ENCODE data around the gene POLR3A.
A peak's percentile ranks its signal among the peaks of the same experiment; 100 is the strongest.

The POLR3A gene

DNA sequence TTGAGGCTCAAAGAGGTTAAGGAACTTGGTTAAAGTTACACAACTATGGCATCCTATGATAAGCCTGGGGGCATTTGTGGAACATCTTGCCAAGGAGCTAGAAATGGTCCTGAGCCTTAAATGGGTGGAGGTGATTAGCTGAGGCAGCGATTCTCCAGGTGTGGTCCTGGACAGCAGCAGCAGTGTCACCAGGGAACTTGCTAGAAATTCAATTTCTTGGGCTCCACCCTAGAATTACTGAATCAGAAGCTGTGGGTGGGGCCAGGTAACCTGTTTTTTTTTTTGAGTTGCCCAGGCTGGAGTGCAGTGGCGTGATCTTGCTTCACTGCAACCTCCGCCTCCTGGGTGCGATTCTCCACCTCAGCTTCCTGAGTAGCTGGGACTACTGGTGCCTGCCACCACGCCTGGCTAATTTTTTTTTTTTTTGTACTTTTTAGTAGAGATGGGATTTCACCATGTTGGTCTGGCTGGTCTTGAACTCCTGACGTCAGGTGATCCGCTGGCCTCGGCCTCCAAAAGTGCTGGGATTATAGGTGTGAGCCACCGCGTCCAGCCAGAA lies 17.5 kb upstream of the POLR3A start:
- no peak for DNase-seq (ENCODE audit: low spot score)

DNA sequence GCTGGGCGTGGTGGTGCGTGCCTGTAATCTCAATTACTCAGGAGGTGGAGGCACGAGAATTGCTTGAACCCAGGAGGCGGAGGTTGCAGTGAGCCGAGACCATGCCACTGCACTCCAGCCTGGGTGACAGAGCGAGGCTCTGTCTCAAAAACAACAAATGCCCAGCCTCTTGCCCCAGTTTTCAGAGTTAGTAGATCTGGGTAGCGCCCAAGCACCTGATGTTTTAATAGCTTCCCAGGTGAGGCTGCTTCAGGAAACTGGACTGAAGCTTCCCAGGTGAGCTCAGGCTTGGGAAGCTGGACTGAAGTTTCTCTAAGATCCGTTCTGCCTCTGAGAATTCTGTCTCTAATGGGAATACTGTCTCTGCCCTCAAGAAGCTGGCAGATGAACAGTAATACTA lies 16.5 kb upstream of the POLR3A start:
- DNase-seq (ENCODE audit: low spot score), result no peak

DNA sequence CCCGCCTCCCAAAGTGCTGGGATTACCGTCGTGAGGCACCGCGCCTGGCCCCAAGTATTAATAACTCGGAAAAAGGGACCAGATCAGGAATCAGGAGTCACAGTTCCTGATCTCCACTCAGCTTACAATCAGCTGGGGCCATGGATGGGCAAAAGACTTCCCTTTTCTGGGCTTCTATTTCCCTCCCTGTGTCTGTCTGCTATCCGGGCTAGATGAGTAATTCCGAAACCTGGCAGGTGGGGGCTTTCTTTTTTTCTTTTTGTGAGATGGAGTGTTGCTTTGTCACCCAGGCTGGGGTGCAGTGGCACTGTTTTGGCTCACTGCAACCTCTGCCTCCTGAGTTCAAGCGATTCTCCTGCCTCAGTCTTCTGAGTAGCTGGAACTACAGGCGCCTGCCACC lies 15.9 kb upstream of the POLR3A start:
- DNase-seq (ENCODE audit: low spot score), result no peak

GRCh38 chr10:78044699-78045098 lies 15.4 kb upstream of the POLR3A start:
- DNase-seq (ENCODE audit: low spot score), result no peak

GRCh38 chr10:78044179-78044578 lies 14.9 kb upstream of the POLR3A start:
- no peak for DNase-seq (ENCODE audit: low spot score)

DNA sequence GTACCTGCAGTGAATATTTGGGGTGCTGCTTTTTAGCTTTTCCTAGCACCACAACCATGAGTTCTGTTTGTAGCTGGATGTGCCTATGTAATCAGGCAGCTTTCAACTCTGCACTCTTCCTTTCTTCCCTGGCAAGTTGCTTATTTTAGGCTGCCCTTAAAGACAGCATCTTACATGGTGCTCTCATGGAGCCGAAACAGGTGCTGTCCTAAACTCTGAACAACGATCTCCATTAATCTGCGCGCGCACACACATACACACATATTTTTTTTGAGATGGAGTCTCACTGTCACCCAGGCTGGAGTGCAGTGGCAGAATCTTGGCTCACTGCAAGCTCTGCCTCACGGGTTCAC lies 13.4 kb upstream of the POLR3A start:
- no peak for DNase-seq (ENCODE audit: low spot score)

DNA sequence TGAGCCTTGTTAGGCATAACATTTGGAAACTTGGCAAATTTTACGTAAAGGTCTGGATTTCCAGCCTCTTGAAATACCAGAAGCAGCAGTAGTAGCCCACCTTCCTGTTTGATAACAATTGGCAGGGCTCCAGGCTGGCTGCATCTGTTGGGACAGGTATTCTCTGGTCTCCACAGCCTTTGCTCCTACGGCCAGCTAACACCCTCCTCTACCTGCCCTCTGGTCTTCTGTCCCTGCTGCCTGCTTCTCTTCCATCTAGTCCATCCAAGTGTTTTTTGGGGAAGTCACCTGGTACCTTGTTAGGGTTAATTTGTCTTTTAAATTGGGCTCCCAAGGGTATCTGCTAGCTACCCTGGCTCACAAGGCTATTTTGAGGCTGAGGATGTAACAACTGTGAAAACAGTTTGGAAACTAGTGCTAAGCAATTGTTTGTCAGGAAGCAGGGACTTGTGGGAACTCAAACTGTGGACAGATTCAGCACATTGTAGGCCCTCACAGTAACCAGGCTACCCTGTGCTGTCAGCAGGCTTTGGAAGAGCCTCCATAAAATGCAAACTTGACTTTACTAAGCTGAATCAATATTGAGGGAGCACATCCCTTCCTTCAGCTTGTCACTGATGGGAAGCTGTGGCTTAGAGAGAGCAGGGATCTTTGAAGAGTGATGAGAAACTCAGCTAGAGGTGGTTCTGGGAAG lies 12.9 kb upstream of the POLR3A start:
- no peak for DNase-seq (ENCODE audit: low spot score)

DNA sequence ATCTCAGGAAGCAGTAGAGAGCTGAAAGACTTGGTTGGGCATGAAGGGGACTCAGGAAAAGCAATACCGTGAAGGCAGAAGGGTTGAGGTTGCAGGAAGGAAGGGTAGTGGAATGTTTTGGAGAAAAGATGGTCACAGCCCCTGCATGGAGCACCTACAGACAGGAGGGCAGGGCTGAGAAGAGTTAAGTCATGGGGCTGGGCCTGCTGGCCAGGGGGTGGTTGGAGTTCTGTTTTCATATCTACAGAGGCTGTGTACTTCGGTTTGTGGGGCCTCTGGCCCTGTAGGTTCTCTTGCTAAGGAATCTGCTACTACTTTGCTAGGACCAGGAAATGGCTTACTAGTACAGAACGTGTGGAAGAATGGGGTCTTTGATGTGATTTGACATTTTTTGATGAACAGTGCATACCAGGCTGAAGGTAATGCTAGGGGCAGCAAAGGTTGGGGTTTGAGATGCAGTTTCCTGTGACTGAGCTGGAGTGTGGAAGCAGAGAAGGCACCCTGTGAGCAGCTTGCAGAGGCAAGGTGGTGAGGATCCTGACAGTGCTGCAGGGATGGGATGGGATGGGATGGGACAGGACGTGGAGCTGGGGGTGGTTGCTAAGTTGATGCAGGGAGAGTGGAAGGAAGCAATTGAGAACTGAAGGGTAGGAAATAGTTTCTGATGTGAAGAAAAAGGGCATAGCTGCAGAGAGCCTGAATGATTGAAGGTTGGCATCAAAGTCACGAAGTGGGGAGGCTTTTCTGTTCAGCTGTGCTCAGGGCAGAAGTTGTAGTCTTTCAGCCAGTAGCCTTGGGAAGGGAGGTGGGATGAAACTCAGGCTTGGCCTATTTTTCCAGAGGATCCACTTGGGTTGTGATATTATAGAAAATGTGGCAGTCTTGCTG lies 12.1 kb upstream of the POLR3A start:
- DNase-seq (ENCODE audit: low spot score), result no peak

- DNase-seq (ENCODE audit: low spot score), result no peak
Observed at GRCh38 chr10:78039743-78040142, 10.4 kb upstream of the POLR3A start.

DNA sequence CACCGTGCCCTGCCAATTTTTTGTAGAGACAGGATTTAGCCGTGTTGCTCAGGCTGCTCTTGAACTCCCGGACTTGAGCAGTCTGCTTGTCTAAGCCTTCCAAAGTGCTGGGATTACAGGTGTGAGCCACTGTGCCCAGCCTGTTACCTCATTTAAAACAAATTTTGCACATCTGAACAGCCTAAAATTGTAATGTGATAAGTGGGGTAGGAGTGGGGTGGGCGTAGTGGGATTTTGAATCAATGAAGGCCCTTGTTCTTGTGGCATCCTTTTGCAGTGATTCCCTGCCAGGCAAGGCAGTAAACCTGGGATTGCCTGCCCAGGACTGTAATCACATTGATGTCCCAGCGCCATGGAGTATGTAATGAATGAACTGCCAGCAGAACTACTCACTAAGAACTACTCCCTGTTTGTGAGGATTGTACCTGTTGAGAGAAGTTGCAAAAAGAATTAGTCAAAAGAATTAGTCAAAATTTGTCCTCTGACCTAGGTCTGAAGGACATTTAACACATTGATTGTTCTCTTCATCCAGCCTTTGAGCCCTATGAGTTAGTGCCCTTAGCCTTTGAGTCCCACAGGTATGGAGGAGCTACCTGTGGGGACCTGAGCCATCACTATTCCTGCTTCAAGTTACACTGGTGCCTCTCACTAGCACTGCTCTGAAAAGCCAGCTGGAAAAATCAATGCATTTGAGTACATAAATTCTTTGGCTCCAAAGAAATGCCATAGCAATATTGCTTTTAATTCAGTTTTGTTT lies 9.7 kb upstream of the POLR3A start:
- DNase-seq (ENCODE audit: low spot score), result no peak

DNA sequence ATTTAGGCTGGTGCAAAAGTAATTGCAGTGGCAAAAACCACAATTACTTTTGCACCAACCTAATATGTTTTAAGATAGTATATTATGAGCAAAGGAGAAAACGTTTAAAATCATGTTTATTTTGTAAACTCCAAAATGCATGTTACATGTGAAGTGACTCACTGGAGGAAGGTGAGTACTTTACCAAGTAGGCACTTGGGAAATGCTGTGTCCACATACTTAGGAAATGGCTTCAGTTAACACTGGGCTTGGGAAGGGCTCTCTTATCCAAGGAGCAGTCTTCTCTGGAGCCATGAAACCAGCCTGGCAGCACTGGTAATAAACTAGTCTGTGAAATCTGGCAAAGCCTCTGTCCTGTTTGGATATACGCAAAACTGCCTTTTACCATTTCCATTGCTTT lies 8.8 kb upstream of the POLR3A start:
- DNase-seq (ENCODE audit: low spot score), result peak; percentile 28

DNA sequence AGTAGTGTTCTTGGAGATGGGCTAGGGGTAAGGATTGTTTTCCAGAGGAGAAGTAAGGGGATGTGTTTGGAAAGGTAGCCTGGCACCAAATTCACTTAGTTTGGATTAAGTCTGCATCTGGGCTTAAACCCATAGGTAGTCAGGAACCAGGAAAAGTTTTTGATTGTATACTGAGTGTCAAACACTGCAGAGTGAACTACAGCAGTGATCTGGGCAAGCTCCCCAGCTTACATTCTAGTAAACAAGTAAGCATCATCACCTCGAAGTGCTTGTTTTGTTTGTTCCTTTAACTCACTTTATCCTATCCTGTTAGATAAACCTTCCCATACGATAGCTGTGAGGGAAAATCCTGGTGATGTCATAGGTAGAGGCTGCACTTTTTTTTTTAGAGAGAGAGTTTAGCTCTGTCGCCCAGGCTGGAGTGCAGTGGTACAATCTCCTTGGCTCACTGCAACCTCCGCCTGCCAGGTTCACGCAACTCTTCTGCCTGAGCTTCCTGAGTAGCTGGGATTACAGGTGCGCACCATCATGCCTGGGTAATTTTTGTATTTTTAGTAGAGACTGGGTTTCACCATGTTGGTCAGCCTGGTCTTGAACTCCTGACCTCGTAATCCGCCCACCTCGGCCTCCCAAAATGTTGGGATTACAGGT lies 6.7 kb upstream of the POLR3A start:
- DNase-seq (ENCODE audit: low spot score), result no peak

- no peak for DNase-seq (ENCODE audit: low spot score)
Observed at GRCh38 chr10:78035437-78035836, 6.1 kb upstream of the POLR3A start.

- no peak for DNase-seq (ENCODE audit: low spot score)
Observed at GRCh38 chr10:78035025-78035424, 5.7 kb upstream of the POLR3A start.

DNA sequence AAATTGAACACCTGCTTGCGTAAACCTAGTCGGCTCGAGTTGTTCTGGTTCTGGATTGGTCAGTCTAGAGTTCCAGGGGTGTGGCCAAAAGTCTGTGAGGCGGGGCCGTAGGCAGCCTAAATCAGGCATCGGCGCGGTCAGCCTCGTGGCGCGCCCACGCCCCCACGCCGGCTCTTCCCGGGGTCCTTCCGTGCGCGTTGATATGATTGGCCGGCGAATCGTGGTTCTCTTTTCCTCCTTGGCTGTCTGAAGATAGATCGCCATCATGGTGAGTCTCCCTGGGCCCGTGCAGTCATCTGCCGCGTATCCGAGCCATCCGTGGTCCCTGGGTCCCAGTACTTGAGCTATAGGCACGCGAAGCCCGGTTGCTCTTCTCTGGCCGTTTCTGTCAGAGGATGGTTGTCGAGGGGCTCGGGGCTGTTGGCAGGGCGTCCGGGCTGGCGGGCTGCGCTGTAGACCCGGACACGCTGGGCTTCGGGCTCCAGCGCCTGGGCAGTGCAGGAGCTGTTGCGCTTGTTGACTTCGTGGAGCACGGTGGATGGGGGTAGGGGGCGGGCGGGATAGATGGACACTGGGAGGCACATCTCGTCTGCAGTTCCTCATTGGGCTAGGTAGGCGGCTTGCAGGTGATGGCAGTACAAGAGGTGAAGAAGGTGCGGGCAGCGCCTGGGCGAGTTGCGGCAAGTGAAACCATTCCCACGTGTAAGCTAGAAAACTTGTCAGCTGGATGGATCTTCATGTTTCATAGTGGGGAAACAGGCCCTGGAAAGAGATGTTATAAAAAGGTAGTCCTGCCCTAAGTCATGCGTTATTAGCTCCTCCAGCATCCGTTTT lies 4.5 kb upstream of the POLR3A start, which contains the start of gene RPS24:
Gene RPS24 (plus strand): TSS at position 227 of the 834 bp plus-strand sequence. CDS start 39 bp downstream, at position 266.
- DNase-seq (ENCODE audit: low spot score), result peak; percentile 92

GRCh38 chr10:78033387-78033636 lies 4.0 kb upstream of the POLR3A start:
- DNase-seq (ENCODE audit: low spot score), result no peak

DNA sequence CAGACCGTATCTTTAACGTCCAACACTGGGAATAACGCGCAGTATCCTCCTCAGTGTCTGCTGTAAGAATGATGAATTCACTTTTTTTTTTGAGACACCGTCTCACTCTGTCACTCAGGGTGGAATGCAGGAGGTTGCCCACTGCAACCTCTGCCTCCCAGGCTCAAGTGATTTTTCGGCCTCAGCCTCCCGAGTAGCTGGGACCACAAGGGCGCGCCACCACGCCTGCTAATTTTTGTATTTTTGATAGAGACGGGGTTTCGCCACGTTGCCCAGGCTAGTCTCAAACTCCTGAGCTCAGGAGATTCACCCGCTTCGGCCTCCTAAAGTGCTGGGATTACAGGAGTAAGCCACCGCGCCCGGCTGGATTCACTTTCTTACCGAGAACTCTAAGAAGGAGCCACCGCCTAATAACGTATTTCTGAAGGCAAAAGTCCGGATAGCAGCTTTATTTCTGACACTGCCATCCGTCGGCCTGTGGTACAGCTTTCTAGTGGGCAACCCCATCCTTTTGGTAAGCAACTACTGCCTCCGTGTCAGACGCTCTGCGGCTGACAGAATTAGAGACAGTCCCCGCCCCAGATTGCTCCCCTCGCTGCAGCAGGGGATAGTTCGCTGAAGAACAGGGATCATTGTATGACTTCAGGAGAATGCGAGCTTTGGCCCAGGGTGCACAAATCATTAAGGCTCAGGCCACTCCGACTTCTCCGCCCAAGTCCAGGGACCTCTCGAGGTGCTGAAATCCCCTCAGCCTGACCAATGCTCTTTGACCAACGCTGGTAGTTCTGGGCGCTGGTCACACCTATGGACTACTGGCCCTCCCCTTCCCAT lies 662 bp downstream of the POLR3A start:
- peak; percentile 30 for DNase-seq (ENCODE audit: low spot score)

GRCh38 chr10:78025685-78026364 lies 3.5 kb downstream of the POLR3A start:
- DNase-seq (ENCODE audit: low spot score), result peak; percentile 69

GRCh38 chr10:78023741-78024140 lies 5.6 kb downstream of the POLR3A start:
- no peak for DNase-seq (ENCODE audit: low spot score)

DNA sequence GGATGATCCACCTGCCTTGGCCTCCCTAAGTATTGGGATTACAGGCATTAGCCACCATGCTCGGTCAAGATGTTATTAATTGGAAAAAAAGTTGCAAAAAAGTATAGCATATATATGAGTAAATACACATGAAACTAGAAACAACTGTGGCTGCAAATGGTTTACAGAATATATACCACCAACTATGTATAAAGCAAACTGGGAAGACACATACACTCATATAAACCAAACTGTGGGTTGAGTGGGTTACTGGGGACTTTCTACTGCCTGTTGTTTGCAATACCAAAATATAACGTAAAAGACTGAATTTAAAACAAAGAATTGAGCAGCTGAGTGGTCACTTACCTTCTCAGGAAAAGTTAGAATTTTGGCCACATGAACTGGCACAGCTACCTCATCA lies 8.1 kb downstream of the POLR3A start:
- DNase-seq (ENCODE audit: low spot score), result no peak

Measured in kidney capillary endothelial cell (primary cell).